ENCODE results near the gene GRIN2A. TPM values are rescaled to one million over a fixed set of nuclear protein-coding genes. Genes with fewer than 3 reads are reported as not detected.

GRIN2A gene
- polyA plus RNA-seq, 2 of the 4 experiments (the other 2 are of a cell fraction), result not detected

DNA sequence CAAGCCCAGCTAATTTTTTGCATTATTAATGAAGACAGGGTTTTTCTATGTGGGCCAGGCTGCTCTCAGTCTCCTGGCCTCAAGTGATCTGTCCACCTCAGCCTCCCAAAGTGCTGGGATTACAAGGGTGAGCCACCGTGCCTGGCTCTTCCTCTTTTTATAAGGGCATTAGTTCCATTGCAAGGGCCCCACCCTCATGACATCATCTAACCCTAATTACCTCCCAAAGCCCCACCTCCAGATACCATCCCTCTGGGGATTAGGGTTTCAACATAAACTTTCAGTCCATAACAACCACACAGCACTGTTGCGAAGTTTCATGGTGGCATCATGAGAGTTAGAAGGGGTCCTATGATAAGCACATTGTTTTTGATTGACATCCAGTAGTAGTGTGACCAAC, 277.7 kb downstream of the GRIN2A start:
- no peak overlapping the region for H3K4me3 ChIP-seq
- ChIA-PET POLR2A (no interaction called here), CTCF (no interaction called here)
- TF ChIP-seq KDM1A (IDR thresholded peaks at IDR 0.05; ENCODE audit: low read depth), result no peak
- no peak for TF ChIP-seq FOSL2 (IDR thresholded peaks at IDR 0.05)
- no peak for TF ChIP-seq FOSL2 (CRISPR knock-in tag; IDR thresholded peaks at IDR 0.05)
- no peak for TF ChIP-seq JUN (IDR thresholded peaks at IDR 0.05)
- ATAC-seq (no peak), DNase-seq (ENCODE audit: low read depth in 1 of 2, low spot score in 1 of 2) (no peak), FAIRE-seq (no peak)
- H3K9me3 ChIP-seq, result no peaks in the 10 kb centered on the region
- 0% methylated on average over 2 of the region's 2 CpGs for WGBS (ENCODE audit: missing lambda C conversion rate)
- H3K4me2 ChIP-seq, result no peak overlapping the region
- no peaks in the 10 kb centered on the region for H3K4me1 ChIP-seq
- H3K27ac ChIP-seq, result no peak overlapping the region

DNA sequence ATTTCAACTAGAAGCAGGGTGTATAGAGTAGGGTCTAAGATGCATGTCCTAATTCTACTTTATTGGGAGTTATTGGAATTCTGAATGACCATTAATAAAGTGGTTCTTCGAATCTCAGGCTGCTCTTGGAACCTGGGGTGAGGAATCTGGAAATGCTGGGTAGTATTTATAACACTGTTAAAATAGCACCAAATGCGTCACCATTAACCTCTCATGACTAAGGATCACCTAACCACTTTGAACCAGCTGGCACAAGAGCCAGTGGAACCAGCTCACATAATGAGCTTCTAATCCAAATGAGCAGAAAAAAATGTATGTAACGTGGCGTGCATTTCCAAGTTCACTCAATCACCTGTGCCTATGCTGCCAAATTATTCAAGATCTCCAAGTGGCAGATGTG, 281.7 kb downstream of the GRIN2A start:
- no peak for DNase-seq (ENCODE audit: low read depth in 1 of 2, low spot score in 1 of 2)
- ChIA-PET CTCF (no interaction called here), POLR2A (no interaction called here)
- ATAC-seq, result no peak
- no peak for FAIRE-seq
- WGBS (ENCODE audit: missing lambda C conversion rate), result 3% methylated on average over 4 of the region's 4 CpGs
- Histone ChIP-seq H3K27ac (no peak overlapping the region), H3K4me3 (no peak overlapping the region), H3K4me1 (no peaks in the 10 kb centered on the region), H3K9me3 (no peaks in the 10 kb centered on the region), H3K4me2 (no peak overlapping the region)
- TF ChIP-seq RFX5 (IDR thresholded peaks at IDR 0.05) (no peak), EP300 (IDR thresholded peaks at IDR 0.05) (no peak), JUNB (IDR thresholded peaks at IDR 0.05) (no peak), MAFK (IDR thresholded peaks at IDR 0.05; ENCODE audit: partially characterized antibody) (no peak), MYC (IDR thresholded peaks at IDR 0.05; ENCODE audit: borderline replicate concordance, low read length) (no peak), ZNF302 (CRISPR knock-in tag; IDR thresholded peaks at IDR 0.05) (no peak), HOXB13 (CRISPR knock-in tag; IDR thresholded peaks at IDR 0.05; ENCODE audit: low read depth) (no peak), NPAS2 (CRISPR knock-in tag; IDR thresholded peaks at IDR 0.05; ENCODE audit: borderline replicate concordance) (no peak), POLR2AphosphoS2 (conservative IDR thresholded peaks at IDR 0.05; ENCODE audit: low read length) (no peak), SMC3 (IDR thresholded peaks at IDR 0.05) (no peak), KDM1A (IDR thresholded peaks at IDR 0.05; ENCODE audit: low read depth) (no peak)
- TF ChIP-seq, protein P1, sequence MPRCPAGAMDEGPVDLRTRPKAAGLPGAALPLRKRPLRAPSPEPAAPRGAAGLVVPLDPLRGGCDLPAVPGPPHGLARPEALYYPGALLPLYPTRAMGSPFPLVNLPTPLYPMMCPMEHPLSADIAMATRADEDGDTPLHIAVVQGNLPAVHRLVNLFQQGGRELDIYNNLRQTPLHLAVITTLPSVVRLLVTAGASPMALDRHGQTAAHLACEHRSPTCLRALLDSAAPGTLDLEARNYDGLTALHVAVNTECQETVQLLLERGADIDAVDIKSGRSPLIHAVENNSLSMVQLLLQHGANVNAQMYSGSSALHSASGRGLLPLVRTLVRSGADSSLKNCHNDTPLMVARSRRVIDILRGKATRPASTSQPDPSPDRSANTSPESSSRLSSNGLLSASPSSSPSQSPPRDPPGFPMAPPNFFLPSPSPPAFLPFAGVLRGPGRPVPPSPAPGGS (IDR thresholded peaks at IDR 0.05), result no peak

DNA sequence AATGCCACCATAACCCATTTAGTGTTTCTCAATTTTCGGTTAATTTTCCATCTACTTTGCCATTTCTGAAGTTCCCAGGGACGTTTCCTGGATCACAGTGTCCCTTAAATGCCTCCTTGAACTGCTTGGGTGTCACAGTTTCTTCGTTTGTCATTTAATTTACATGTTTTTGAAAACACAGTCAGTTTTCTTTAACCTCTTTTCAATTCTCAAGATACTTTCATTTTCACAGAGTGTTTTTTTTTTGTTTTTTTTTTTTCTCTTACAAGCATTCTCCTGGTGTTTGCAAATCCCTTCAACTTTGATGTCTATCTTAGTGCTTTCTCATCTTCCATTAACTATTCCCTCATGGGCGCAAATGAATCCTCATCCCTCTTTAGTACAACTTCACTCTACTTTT, 283.7 kb downstream of the GRIN2A start:
- TF ChIP-seq, protein P2, sequence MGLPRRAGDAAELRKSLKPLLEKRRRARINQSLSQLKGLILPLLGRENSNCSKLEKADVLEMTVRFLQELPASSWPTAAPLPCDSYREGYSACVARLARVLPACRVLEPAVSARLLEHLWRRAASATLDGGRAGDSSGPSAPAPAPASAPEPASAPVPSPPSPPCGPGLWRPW (IDR thresholded peaks at IDR 0.05), result no peak
- TF ChIP-seq RNF2 (IDR thresholded peaks at IDR 0.05; ENCODE audit: borderline replicate concordance, low read depth) (no peak), MAZ (IDR thresholded peaks at IDR 0.05; ENCODE audit: borderline replicate concordance, low read depth, low read length) (no peak), ZNF302 (CRISPR knock-in tag; IDR thresholded peaks at IDR 0.05) (no peak), FOSL2 (IDR thresholded peaks at IDR 0.05) (no peak), FOSL2 (CRISPR knock-in tag; IDR thresholded peaks at IDR 0.05) (no peak), MYC (IDR thresholded peaks at IDR 0.05; ENCODE audit: borderline replicate concordance, low read length) (no peak)
- TF ChIP-seq, protein P1 (IDR thresholded peaks at IDR 0.05), result no peak
- TF ChIP-seq, protein P3, sequence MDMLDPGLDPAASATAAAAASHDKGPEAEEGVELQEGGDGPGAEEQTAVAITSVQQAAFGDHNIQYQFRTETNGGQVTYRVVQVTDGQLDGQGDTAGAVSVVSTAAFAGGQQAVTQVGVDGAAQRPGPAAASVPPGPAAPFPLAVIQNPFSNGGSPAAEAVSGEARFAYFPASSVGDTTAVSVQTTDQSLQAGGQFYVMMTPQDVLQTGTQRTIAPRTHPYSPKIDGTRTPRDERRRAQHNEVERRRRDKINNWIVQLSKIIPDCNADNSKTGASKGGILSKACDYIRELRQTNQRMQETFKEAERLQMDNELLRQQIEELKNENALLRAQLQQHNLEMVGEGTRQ (IDR thresholded peaks at IDR 0.05), result no peak
- TF ChIP-seq, protein P4, sequence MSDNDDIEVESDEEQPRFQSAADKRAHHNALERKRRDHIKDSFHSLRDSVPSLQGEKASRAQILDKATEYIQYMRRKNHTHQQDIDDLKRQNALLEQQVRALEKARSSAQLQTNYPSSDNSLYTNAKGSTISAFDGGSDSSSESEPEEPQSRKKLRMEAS (IDR thresholded peaks at IDR 0.05), result no peak
- Histone ChIP-seq H3K4me2 (no peak overlapping the region), H3K27ac (no peak overlapping the region), H3K9me3 (no peaks in the 10 kb centered on the region), H3K4me1 (no peaks in the 10 kb centered on the region), H3K4me3 (no peak overlapping the region)
- ChIA-PET POLR2A (no interaction called here), CTCF (no interaction called here)
- FAIRE-seq (no peak), DNase-seq (ENCODE audit: low read depth in 1 of 2, low spot score in 1 of 2) (no peak), ATAC-seq (no peak)
- WGBS (ENCODE audit: missing lambda C conversion rate), result 9% methylated on average over 4 of the region's 4 CpGs
